GM19455 (cell line): ENCODE data around the gene STAG3.
A peak's percentile ranks its signal among the peaks of the same experiment; 100 is the strongest.
"Not testable (repeated sequence)": the region's sequence is repeated elsewhere in the genome, so short reads cannot be mapped to it uniquely, and the experiment has no call there.

Experiments
- ATAC-seq: cut with Tn5 transposase; IDR thresholded peaks from one replicate; pipeline ENCODE4 v1.9.1; 2021; ENCODE audit not compliant: unreplicated experiment

STAG3 gene

DNA sequence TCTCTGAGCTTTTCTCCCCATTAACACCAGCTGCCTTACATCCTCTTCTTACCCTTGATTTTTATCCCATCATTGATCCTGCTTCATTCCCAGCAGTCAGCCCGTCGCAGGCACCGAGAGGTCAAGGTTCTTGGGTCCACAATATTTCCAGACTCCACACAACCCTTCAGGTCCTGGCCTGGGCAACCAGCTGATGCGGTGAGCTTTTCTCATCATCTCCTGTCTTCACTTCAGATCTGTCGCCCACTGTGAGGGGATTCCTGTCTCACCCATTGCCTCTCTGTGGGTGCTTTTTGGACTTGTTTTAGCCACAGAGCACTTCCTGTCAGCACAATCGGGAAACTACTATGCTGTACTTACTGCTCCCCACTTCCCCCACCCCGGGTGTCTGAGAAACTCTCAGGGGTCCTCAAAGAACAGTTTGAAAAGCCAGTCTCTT is 33.6 kb downstream of the STAG3 start:
- peak; percentile 40 for ATAC-seq

DNA sequence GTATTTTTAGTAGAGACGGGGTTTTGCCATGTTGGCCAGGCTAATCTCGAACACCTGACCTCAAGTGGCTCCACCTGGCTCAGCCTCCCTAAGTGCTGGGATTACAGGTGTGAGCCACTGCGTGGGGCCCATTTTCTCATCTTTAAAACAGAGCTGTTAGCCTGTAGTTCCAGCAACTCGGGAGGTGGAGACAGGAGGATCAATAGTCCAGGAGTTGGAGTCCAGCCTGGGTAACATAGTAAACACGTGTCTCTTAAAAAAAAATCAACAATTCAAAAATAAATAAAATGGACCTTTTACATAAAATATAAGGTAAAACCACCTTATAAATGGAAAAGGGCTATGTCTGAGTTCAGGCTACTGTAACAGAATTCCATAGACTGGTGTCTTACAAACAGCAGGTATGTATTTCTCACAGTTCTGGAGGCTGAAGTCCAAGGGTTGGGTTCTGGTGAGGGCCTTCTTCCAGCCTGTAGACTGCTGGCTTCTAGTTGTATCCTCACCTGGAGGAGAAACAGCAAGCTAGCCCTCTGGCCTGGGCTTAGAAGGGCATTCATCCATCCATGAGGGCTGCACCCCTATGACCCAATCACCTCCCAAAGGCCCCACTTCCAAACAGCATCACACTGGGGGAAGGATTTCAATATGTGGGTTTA is 35.0 kb downstream of the STAG3 start:
- ATAC-seq = no peak

DNA sequence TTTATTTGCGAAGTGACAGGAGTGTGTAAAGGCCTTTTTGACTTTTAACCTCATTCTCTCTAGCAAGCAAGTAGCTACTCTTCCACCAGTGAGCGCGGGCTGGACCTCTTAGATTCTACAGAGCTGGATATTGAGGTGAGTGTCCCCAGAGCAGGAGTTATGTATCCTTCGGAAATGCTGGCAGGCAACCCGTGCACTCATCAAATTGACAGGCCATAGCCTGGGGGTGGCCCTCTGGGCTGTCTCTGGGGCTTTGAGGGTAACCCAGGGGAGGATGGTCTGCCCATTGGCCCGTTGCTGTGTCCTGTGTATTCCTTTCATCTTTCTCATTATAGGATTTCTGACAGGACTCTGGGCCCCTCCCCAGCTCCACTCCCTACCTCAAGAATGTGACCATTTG is 36.0 kb downstream of the STAG3 start:
- no peak for ATAC-seq

DNA sequence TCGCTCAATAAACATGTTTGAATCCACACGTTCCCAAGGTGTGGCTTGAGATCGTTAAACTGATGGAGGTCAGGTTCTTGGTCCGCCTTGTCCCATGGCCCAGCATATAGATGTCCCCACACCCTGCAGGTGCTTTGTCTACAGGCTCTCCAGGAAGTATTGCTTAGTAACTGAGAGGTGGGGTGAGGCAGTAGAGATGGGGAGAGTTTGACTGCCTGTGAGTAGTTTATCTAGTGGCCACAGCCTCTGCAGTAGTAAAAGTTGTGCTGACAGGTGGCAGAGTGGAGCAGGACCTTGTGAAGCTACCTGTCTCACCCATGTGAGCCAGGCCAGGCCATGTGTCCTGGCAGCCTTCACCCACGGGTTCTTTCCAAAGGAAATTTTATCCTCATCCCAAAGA is 36.6 kb downstream of the STAG3 start:
- ATAC-seq = not testable (repeated sequence)

DNA sequence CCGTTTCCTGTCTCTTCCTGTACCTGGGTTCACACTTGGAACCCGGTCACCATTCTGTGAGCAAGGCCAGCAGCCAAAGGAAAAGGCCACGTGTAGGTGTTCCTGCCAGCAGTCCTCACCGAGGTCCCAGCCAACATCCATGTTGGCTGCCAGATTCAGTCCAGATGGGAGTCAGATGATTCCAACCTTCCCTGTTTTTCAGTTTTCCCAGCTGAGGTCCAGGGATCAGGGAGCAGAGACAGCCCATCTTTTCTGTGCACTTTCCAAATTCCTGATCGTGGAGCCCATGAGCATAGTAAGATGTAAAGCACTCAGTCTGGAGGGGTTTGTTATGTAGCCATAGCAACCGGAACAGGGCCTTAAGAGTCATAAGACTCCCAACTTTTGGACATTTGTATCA is 38.2 kb downstream of the STAG3 start:
- no peak for ATAC-seq

DNA sequence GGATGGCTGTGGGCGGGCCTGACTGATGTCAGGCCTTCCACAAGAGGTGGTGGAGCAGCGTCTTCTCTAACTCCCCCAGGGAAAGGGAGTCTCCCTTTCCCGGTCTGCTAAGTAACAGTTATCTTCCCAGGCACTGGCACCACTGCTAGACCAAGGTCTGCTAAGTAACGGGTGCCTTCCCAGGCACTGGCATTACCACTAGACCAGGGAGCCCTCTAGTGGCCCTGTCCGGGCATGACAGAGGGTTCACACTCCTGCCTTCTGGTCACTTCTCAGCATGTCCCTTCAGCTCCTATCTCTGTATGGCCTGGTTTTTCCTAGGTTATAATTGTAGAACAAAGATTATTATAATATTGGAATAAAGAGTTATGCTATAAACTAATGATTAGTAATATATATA is 40.2 kb downstream of the STAG3 start:
- ATAC-seq = peak; percentile 11

DNA sequence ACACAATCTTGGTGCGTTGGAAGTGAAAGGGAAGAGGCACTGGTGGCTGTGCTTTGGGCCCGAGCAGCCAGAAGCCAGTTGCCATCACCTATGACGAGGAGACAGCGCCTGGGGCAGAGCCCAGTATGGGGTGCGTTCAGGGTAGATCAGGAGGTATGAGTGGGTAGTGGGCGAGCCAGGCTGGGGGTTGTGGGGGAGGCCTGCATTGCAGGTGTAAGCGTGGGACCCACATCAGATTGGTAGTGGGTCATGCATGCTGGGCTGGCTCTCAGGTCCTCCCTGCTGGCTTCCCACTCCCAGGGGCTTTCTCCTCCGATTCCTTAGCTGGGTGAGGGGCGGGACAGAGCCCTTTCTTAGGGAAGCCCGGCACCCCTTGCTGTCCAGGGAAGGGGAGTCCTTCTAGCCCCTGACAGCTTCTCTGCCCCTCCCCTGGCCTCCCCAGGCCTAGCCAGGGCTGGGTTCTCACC is 41.6 kb downstream of the STAG3 start:
- no peak for ATAC-seq

DNA sequence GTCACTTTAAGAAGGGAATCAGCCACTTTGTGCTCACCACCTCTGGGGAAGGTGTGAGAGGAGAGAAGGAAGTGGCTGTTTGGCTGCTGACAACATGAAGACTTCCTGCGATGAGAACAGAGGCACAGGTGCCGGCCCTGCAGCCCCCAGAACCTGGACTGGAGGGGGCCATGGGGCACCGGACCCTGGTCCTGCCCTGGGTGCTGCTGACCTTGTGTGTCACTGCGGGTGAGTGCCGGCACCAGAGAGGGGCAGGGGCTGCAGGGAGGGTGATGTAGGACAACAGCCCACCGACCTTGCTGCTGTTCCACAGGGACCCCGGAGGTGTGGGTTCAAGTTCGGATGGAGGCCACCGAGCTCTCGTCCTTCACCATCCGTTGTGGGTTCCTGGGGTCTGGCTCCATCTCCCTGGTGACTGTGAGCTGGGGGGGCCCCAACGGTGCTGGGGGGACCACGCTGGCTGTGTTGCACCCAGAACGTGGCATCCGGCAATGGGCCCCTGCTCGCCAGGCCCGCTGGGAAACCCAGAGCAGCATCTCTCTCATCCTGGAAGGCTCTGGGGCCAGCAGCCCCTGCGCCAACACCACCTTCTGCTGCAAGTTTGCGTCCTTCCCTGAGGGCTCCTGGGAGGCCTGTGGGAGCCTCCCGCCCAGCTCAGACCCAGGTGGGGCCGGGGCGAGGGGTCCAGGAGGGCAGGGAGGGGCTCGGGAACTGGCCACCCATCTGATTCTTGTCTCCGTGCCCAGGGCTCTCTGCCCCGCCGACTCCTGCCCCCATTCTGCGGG is 42.3 kb downstream of the STAG3 start, which contains the start of gene PVRIG:
TSS of gene PVRIG (plus strand) at position 149 of the 785 bp plus-strand sequence. CDS start at position 171, 22 bp downstream.
- not testable (repeated sequence) for ATAC-seq

DNA sequence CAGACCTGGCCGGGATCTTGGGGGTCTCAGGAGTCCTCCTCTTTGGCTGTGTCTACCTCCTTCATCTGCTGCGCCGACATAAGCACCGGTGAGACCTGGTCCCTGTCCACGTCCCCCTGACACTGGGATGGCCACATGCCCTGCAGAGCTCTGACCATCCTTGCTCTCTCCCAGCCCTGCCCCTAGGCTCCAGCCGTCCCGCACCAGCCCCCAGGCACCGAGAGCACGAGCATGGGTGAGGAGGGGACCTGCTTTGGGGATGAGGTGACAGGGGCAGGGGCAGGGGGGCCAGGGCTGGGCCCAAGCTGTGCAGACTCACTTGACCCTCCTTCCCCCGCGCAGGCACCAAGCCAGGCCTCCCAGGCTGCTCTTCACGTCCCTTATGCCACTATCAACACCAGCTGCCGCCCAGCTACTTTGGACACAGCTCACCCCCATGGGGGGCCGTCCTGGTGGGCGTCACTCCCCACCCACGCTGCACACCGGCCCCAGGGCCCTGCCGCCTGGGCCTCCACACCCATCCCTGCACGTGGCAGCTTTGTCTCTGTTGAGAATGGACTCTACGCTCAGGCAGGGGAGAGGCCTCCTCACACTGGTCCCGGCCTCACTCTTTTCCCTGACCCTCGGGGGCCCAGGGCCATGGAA is 43.0 kb downstream of the STAG3 start:
- ATAC-seq = peak; percentile 8

DNA sequence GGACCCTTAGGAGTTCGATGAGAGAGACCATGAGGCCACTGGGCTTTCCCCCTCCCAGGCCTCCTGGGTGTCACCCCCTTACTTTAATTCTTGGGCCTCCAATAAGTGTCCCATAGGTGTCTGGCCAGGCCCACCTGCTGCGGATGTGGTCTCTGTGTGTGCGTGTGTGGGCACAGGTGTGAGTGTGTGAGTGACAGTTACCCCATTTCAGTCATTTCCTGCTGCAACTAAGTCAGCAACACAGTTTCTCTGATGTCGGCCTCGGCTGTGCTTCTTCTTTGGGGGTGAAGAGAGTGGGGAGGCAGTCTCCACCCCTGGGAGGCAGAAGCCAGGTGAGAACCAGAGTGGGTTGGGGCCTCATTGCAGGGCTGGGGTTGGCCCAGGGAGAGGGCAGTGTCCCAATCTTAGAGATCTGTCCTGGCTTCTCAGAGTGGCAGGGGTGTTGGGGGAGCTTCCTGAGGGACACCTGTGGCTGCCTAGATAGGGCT is 43.6 kb downstream of the STAG3 start:
- ATAC-seq = peak; percentile 55

DNA sequence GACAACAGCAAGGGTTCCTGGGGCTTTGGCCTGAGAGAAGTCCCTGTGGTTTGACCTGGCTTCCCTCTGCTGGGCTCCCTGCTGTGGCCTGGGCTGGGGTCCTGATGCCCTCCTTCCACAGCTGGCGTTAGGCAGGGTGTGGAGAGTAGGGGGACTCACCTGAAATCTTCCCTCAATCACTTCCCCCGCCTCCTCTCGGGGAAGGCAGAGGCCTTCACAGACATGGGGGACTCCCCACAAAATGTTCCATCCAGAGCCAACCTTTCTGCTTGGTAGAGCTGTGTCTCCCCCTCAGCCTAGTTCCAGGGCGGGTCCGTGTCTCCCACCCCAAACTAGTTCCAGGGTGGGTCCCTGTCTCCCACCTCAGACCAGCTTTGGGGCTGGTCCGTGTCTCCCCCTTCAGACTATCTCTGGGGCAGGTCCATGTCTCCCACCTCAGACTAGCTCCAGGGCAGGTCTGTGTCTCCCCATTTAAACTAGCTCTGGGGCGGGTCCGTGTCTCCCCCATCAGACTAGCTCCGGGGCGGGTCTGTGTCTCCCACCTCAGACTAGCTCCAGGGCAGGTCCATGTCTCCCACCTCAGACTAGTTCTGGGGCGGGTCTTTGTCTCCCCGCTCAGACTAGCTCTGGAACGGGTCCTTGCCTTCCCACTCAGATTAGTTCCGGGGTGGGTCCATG is 44.2 kb downstream of the STAG3 start:
- no peak for ATAC-seq

DNA sequence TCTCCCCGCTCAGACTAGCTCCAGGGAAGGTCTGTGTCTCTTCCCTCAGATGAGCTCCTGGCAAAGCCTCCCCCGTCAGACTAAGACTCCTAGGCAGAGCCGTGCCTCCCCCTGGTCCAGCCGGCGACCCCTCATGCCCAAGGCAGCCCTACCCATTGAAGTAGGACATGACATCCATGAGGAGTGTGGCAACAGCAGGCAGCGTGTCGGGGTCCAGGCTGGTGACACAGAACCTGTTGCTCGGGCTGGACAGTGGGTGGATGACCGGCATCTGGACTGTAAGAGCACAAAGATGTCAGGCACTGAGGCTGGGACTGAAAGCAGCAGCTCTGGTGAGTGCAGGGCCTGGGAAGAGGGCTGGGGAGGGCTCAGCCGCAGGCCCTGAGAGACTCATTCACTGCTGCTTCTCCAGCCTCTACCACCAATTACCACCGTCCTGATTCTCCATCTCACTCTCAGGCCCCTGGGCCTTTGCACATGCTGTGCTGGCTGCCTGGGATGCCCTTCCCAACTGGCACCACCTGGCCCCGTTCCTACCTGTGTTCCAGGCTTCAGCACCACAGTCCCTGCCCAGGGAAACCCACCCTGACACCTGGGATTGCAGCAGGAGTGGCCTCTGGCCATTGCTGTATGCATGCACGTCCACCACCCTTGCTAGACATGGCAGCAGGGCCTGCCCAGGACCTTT is 44.9 kb downstream of the STAG3 start:
- ATAC-seq = no peak

DNA sequence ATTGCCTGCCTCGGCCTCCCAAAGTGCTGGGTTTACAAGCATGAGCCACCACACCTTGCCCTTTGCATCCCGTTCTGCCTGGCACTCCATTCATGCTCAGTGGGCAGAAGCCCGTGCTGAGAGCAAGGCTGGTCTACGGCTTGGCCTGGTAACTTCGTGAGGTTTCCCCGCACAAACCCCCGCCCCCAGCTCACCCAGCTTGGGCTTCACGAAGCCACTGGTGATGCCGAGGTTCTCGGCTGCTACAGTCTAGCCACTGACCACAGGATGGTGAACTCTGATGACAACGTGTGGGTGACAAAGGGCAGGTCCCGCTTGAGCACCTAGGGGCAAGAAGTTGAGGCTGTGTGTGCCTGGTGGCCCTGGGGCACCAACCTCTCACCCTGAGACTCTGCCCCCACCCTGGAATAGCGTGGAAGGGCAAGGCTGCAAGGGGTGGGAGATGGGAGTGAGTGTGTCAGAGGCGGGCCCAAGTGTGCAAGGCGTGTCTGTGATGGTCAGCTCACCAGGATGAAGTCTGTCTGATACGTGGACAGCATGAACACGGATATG is 45.7 kb downstream of the STAG3 start:
- not testable (repeated sequence) for ATAC-seq

DNA sequence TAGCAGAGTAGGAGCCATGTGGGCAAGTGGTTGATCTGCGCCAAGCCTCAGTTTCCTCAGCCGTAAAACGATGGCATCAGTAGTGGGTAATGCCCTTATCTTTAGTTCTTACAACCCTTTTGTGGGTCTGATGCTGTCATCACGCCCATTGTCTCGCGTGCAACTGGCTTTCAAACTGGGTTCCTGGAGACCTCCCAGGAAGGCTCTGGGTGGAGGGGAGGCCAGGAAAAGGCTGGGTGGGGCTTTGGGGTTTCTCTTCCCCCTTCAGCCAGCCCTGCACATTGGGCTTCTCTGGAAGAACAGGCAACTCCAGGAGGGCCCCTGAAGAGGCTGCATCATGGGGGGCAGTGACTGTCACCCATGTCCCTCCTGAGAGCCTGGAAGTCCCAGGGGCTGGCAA is 47.2 kb downstream of the STAG3 start:
- ATAC-seq = not testable (repeated sequence)

DNA sequence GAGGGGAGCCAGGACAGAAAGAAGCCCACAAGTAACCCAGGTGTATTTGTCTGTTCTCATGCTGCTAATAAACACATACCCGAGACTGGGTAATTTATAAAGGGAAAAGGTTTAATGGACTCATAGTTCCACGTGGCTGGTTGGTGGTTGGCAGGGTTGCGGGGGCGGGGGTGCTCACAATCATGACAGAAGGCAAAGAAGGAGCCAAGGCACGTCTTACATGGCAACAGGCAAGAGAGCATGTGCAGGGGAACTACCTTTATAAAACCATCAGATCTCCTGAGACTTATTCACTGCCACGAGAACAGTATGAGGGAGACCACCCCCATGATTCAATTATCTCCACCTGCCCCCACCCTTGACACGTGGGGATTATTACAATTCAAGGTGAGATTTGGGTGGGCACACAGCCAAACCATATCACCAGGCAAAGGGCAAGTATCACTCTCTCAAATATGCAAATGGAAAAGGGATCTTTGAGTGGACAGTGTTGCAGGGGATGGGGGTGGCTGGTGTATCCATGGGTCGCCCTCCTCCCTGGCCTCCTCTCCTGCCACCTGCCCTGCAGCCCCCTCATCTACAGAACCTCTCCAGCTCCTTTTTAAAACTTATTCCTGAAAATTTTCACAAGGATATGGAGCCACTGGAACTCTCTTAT is 57.1 kb downstream of the STAG3 start:
- ATAC-seq = not testable (repeated sequence)

DNA sequence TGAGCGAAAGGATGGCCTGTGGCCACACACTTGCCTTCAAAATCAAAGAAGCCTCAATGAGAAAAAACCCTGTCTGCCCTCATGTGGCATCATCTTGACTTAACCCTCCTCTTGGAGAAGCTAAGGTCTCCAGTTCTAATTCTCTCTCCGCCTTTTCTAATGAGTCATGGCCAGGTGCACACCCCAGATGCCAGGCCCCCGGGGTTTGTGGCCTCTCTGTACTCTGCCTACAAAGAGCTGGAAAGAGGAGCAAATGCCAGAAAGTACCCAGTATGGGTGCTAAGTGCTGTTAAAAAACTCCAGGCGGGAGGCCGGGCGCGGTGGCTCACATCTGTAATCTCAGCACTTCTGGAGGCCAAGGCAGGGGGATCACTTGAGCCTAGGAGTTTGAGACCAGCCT is 62.3 kb downstream of the STAG3 start:
- ATAC-seq = not testable (repeated sequence)

DNA sequence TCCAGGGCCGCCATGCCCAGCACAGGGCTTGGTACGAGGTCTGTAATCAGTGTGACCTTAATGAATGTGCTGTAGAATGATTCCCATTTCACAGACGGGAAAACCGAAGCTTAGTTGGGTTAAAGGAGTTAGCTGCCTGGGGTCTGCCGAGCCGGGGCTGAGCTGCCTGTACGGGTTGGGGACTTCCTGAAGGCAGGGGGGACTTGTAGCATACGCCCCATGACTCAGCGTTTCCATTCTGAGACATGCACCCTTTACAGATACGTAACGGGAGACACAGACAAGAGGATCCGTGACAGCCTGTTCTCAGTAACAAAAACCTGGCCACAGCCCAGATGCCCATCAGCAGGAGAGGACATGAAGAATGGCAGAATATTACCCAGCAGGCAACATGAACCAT is 65.7 kb downstream of the STAG3 start:
- ATAC-seq = not testable (repeated sequence)

DNA sequence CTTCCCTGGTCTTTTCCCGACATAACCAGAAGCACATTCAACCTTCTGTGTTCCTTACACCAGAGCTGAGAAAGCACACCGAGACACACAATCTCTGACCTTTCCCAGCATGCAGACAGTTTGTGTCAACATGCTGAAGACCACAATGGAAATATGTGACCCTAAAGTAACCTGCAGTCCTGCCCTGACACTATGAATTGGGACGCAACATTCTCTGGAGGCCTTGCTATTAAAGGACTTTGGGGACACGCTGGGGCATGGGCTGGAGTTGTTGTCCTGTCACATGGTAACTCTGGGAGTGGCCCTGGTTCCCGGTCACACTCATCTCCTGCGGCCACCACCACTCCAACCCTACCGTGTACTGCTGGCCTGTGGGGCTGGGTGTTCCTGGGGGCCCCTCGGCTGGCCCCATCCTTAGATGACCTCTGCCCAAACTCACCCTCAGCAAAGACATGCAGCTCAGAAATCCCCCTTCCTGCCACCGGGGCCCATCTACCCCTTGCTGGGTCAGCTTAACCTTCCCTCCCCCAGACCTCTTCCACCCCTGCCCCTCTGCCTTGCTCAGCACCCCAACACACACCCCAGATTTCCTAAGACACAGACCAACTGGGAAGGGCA is 67.4 kb downstream of the STAG3 start:
- ATAC-seq = not testable (repeated sequence)
